ENCODE results near the gene MRPL58. TPM values are rescaled to one million over a fixed set of nuclear protein-coding genes. Genes with fewer than 3 reads are reported as not detected.
"Not testable (repeated sequence)": the region's sequence is repeated elsewhere in the genome, so short reads cannot be mapped to it uniquely, and the experiment has no call there.

MRPL58 gene
- polyA plus RNA-seq, 1 experiment, result 53.7 TPM

GRCh38 chr17:75034236-75034908, 21.9 kb downstream of the MRPL58 start:
- Histone ChIP-seq H3K27me3 (ENCODE audit: control insufficient read depth, insufficient read depth, low read length) (no peaks in the 10 kb centered on the region), H3K9me3 (ENCODE audit: control insufficient read depth, insufficient read depth, low read length) (peaks cover 24% of the 10 kb centered on the region), H3K27ac (ENCODE audit: low read depth, low read length) (peak overlapping the region; percentile 99), H3K4me3 (ENCODE audit: low read depth, low read length) (peak overlapping the region; percentile 71)
- CTCF ChIA-PET, result interaction anchor here (0.8 to 2.6 kb wide), 7 partner anchors 11 to 80 kb away, joined by 3 to 15 read pairs (median 4); partner anchors contain the start of gene MRPL58
- no peak for TF ChIP-seq CTCF (IDR thresholded peaks at IDR 0.05; ENCODE audit: low read depth, low read length)
- POLR2A ChIA-PET, result interaction anchor here (1.0 to 5.2 kb wide), 6 partner anchors 12 to 73 kb away, joined by 3 to 30 read pairs (median 6); partner anchors contain the start of genes ATP5PD, KCTD2, MRPL58 and SLC16A5
- DNase-seq (ENCODE audit: low read depth, low spot score), result peak; percentile 73

- H3K27me3 ChIP-seq (ENCODE audit: control insufficient read depth, insufficient read depth, low read length), result no peaks in the 10 kb centered on the region
- DNase-seq (ENCODE audit: low read depth, low spot score), result no peak
- ChIA-PET CTCF (interaction anchor here (0.9 to 2.4 kb wide), 3 partner anchors 75 to 77 kb away, joined by 4 to 7 read pairs (median 6); no protein-coding TSS in a partner anchor), POLR2A (interaction anchor here (0.8 kb wide), 1 partner anchor 23 kb away, joined by 3 read pairs; no protein-coding TSS in a partner anchor)
- TF ChIP-seq CTCF (IDR thresholded peaks at IDR 0.05; ENCODE audit: low read depth, low read length), result no peak
- H3K27ac ChIP-seq (ENCODE audit: low read depth, low read length), result no peak overlapping the region
- no peak overlapping the region for H3K4me3 ChIP-seq (ENCODE audit: low read depth, low read length)
- H3K9me3 ChIP-seq (ENCODE audit: control insufficient read depth, insufficient read depth, low read length), result peaks cover 7% of the 10 kb centered on the region; the same call in 1 of the 2 replicates
Observed at GRCh38 chr17:75036643-75037268, 24.3 kb downstream of the MRPL58 start.

- TF ChIP-seq CTCF (IDR thresholded peaks at IDR 0.05; ENCODE audit: low read depth, low read length), result no peak
- H3K27me3 ChIP-seq (ENCODE audit: control insufficient read depth, insufficient read depth, low read length), result no peaks in the 10 kb centered on the region
- CTCF ChIA-PET, result no interaction called here
- no peak for DNase-seq (ENCODE audit: low read depth, low spot score)
- no peak overlapping the region for H3K27ac ChIP-seq (ENCODE audit: low read depth, low read length)
- peaks cover 7% of the 10 kb centered on the region; the same call in 1 of the 2 replicates for H3K9me3 ChIP-seq (ENCODE audit: control insufficient read depth, insufficient read depth, low read length)
- POLR2A ChIA-PET, result no interaction called here
- no peak overlapping the region for H3K4me3 ChIP-seq (ENCODE audit: low read depth, low read length)
Observed at GRCh38 chr17:75039238-75039637, 26.8 kb downstream of the MRPL58 start.

- no peak overlapping the region for H3K27ac ChIP-seq (ENCODE audit: low read depth, low read length)
- no peaks in the 10 kb centered on the region; the same call in 1 of the 2 replicates for H3K9me3 ChIP-seq (ENCODE audit: control insufficient read depth, insufficient read depth, low read length)
- DNase-seq (ENCODE audit: low read depth, low spot score), result no peak
- H3K27me3 ChIP-seq (ENCODE audit: control insufficient read depth, insufficient read depth, low read length), result no peaks in the 10 kb centered on the region
- no peak for TF ChIP-seq CTCF (IDR thresholded peaks at IDR 0.05; ENCODE audit: low read depth, low read length)
- ChIA-PET POLR2A (interaction anchor here (0.7 kb wide), 1 partner anchor 248 kb away, joined by 3 read pairs; no protein-coding TSS in a partner anchor), CTCF (interaction anchor here (0.9 to 1.9 kb wide), 2 partner anchors 18 to 72 kb away, joined by 3 to 6 read pairs; no protein-coding TSS in a partner anchor)
- H3K4me3 ChIP-seq (ENCODE audit: low read depth, low read length), result no peak overlapping the region
Observed at GRCh38 chr17:75041656-75042280, 29.3 kb downstream of the MRPL58 start.

GRCh38 chr17:75043789-75044188, 31.3 kb downstream of the MRPL58 start:
- H3K9me3 ChIP-seq (ENCODE audit: control insufficient read depth, insufficient read depth, low read length); H3K4me3 ChIP-seq (ENCODE audit: low read depth, low read length); H3K27me3 ChIP-seq (ENCODE audit: control insufficient read depth, insufficient read depth, low read length); H3K27ac ChIP-seq (ENCODE audit: low read depth, low read length); CTCF ChIA-PET; DNase-seq (ENCODE audit: low read depth, low spot score); POLR2A ChIA-PET: not testable (repeated sequence)

All from AG04450 (cell line).